ENCODE results near the gene RUNX2. TPM values are rescaled to one million over a fixed set of nuclear protein-coding genes. Genes with fewer than 3 reads are reported as not detected.

The RUNX2 gene
- total RNA-seq, 1 donor from 2014 or later: 26.1 TPM

- no peaks in the 10 kb centered on the region for H3K9me3 ChIP-seq (ENCODE audit: insufficient read depth, low read depth, low read length)
- H3K79me2 ChIP-seq (ENCODE audit: insufficient read depth, low read length): peaks cover 62% of the 10 kb centered on the region
- peaks cover 14% of the 10 kb centered on the region for H3K36me3 Mint-ChIP-seq (ENCODE audit: low read depth, unreplicated experiment)
- H3K4me1 ChIP-seq (ENCODE audit: insufficient read depth, low read length): peaks cover 15% of the 10 kb centered on the region
- no peaks in the 10 kb centered on the region for H3K27me3 ChIP-seq (ENCODE audit: insufficient read depth, low read length)
- H3K4me2 ChIP-seq (ENCODE audit: low read length): no peak overlapping the region
- no peak overlapping the region for H2AFZ ChIP-seq (ENCODE audit: low read depth, low read length)
- H4K20me1 ChIP-seq (ENCODE audit: insufficient read depth, low read length): no peaks in the 10 kb centered on the region
- H3K27me3 Mint-ChIP-seq (ENCODE audit: low read depth, unreplicated experiment): no peaks in the 10 kb centered on the region
- no peak overlapping the region for H3K27ac Mint-ChIP-seq (ENCODE audit: unreplicated experiment)
- no peak overlapping the region for H3K27ac ChIP-seq (ENCODE audit: low read depth, low read length)
- peaks cover 46% of the 10 kb centered on the region for H3K4me1 Mint-ChIP-seq (ENCODE audit: low read depth, unreplicated experiment)
- H3K4me3 ChIP-seq (ENCODE audit: insufficient read depth, low read depth, low read length): no peak overlapping the region
- H3K9me3 Mint-ChIP-seq (ENCODE audit: unreplicated experiment): no peaks in the 10 kb centered on the region
- no peak overlapping the region for H3K4me3 Mint-ChIP-seq (ENCODE audit: unreplicated experiment)
- no peak for DNase-seq (ENCODE audit: low read depth)
- FAIRE-seq: no peak
- H3K9ac ChIP-seq (ENCODE audit: low read length): no peak overlapping the region
- H3K36me3 ChIP-seq (ENCODE audit: insufficient read depth, low read length): peaks cover 22% of the 10 kb centered on the region
- TF ChIP-seq EZH2 (IDR thresholded peaks at IDR 0.05; ENCODE audit: insufficient read depth, low read length) (no peak), CTCF (IDR thresholded peaks at IDR 0.05; ENCODE audit: insufficient read depth, low read depth, low read length) (no peak)
Observed at GRCh38 chr6:45431317-45432065, 103.4 kb downstream of the RUNX2 start.

DNA sequence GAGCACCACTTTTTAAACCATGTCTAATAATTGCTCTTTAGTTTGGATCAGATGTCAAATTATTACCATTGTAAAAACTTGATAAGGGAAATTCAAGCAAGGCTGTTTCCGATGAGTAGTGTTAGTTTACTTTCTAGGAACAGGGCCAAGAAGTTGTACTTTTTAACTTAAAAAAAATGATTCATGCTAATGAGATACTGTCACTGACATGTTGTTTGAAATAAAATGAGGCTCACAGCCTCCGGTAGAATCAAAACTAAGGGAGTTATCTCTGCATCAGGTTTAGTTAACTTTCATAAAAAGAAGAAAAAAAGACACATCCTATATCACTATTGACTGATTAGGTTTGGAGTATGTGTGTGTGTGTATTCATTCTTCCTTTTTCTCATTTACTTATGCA is 104.8 kb downstream of the RUNX2 start:
- peak; percentile 64 for FAIRE-seq
- TF ChIP-seq EZH2 (IDR thresholded peaks at IDR 0.05; ENCODE audit: insufficient read depth, low read length): no peak
- no peak for TF ChIP-seq CTCF (IDR thresholded peaks at IDR 0.05; ENCODE audit: insufficient read depth, low read depth, low read length)
- Mint-ChIP-seq H3K9me3 (ENCODE audit: unreplicated experiment) (no peaks in the 10 kb centered on the region), H3K36me3 (ENCODE audit: low read depth, unreplicated experiment) (peaks cover 17% of the 10 kb centered on the region), H3K27ac (ENCODE audit: unreplicated experiment) (no peak overlapping the region), H3K4me1 (ENCODE audit: low read depth, unreplicated experiment) (peaks cover 61% of the 10 kb centered on the region), H3K4me3 (ENCODE audit: unreplicated experiment) (no peak overlapping the region), H3K27me3 (ENCODE audit: low read depth, unreplicated experiment) (no peaks in the 10 kb centered on the region)
- Histone ChIP-seq H3K4me2 (ENCODE audit: low read length) (peak overlapping the region; percentile 33), H3K79me2 (ENCODE audit: insufficient read depth, low read length) (peaks cover 51% of the 10 kb centered on the region), H3K4me3 (ENCODE audit: insufficient read depth, low read depth, low read length) (no peak overlapping the region), H3K9me3 (ENCODE audit: insufficient read depth, low read depth, low read length) (no peaks in the 10 kb centered on the region), H3K36me3 (ENCODE audit: insufficient read depth, low read length) (peaks cover 23% of the 10 kb centered on the region), H3K9ac (ENCODE audit: low read length) (no peak overlapping the region), H3K27ac (ENCODE audit: low read depth, low read length) (no peak overlapping the region), H4K20me1 (ENCODE audit: insufficient read depth, low read length) (no peaks in the 10 kb centered on the region), H3K4me1 (ENCODE audit: insufficient read depth, low read length) (peaks cover 30% of the 10 kb centered on the region), H2AFZ (ENCODE audit: low read depth, low read length) (no peak overlapping the region), H3K27me3 (ENCODE audit: insufficient read depth, low read length) (no peaks in the 10 kb centered on the region)
- peak; percentile 74 for DNase-seq (ENCODE audit: low read depth)
